ENCODE measurements around the gene P2RX2.

DNA sequence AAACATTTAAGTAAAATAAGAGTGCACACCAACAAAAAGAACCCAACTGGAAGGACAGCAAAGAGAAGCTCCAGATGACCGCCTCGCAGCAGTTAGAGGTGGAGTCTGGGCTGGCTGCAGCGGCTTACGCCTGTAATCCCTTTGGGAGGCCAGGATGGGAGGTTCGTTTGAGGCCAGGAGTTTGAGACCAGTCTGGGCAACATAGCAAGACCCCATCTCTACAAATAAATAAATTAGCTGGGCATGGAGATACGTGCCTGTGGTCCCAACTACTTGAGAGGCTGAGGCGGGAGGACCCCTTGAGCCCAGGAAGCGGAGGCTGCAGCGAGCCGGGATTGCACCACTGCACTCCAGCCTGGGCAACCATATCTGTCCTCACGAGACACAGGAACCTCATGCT is 23.4 kb upstream of the P2RX2 start:
- TF ChIP-seq, protein P1, sequence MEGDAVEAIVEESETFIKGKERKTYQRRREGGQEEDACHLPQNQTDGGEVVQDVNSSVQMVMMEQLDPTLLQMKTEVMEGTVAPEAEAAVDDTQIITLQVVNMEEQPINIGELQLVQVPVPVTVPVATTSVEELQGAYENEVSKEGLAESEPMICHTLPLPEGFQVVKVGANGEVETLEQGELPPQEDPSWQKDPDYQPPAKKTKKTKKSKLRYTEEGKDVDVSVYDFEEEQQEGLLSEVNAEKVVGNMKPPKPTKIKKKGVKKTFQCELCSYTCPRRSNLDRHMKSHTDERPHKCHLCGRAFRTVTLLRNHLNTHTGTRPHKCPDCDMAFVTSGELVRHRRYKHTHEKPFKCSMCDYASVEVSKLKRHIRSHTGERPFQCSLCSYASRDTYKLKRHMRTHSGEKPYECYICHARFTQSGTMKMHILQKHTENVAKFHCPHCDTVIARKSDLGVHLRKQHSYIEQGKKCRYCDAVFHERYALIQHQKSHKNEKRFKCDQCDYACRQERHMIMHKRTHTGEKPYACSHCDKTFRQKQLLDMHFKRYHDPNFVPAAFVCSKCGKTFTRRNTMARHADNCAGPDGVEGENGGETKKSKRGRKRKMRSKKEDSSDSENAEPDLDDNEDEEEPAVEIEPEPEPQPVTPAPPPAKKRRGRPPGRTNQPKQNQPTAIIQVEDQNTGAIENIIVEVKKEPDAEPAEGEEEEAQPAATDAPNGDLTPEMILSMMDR (conservative IDR thresholded peaks at IDR 0.05 in 1 of 2, IDR thresholded peaks at IDR 0.05 in 1 of 2; ENCODE audit: low read depth in 1 of 2, low read length in 2 of 2) = no peak
- no peak for TF ChIP-seq EZH2 (IDR thresholded peaks at IDR 0.05; ENCODE audit: low read length, missing control alignments)

Data from fibroblast of lung (primary cell).